ENCODE data around the gene RAD54L. TPM values are rescaled to one million over a fixed set of nuclear protein-coding genes. Genes with fewer than 3 reads are reported as not detected.
"Not testable (repeated sequence)": the region's sequence is repeated elsewhere in the genome, so short reads cannot be mapped to it uniquely, and the experiment has no call there.

The RAD54L gene
- total RNA-seq, 1 donor from 2014 or later, result 1.0 TPM

DNA sequence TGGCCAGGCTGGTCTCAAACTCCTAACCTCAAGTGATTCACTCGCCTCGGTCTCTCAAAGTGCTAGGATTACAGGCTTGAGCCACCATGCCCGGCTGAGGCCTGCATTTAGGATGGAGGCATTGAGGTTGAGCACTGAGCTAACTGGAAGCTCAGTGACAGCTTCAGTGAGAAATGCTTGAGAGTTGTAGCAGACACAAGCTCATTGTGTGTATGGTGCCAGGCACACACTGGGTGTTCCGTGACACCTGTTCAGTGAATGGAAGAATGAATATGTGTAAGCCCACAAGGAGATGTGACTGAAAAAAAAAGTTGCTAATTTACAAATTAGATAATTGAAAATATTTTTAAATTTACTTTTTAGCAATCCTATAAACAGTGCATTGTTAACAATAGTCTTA lies 22.6 kb upstream of the RAD54L start:
- no peaks in the 10 kb centered on the region for H3K27me3 ChIP-seq
- TF ChIP-seq, protein P1, sequence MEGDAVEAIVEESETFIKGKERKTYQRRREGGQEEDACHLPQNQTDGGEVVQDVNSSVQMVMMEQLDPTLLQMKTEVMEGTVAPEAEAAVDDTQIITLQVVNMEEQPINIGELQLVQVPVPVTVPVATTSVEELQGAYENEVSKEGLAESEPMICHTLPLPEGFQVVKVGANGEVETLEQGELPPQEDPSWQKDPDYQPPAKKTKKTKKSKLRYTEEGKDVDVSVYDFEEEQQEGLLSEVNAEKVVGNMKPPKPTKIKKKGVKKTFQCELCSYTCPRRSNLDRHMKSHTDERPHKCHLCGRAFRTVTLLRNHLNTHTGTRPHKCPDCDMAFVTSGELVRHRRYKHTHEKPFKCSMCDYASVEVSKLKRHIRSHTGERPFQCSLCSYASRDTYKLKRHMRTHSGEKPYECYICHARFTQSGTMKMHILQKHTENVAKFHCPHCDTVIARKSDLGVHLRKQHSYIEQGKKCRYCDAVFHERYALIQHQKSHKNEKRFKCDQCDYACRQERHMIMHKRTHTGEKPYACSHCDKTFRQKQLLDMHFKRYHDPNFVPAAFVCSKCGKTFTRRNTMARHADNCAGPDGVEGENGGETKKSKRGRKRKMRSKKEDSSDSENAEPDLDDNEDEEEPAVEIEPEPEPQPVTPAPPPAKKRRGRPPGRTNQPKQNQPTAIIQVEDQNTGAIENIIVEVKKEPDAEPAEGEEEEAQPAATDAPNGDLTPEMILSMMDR (IDR thresholded peaks at IDR 0.05), result no peak
- no peaks in the 10 kb centered on the region for H3K9me3 ChIP-seq
- H3K4me3 ChIP-seq, result no peak overlapping the region
- ATAC-seq (no peak), DNase-seq (no peak)
- H3K27ac ChIP-seq, result no peak overlapping the region
- H3K4me1 ChIP-seq, result no peaks in the 10 kb centered on the region
- no peaks in the 10 kb centered on the region for H3K36me3 ChIP-seq
- intact Hi-C loops (cut with DNase I), result no loop called here

DNA sequence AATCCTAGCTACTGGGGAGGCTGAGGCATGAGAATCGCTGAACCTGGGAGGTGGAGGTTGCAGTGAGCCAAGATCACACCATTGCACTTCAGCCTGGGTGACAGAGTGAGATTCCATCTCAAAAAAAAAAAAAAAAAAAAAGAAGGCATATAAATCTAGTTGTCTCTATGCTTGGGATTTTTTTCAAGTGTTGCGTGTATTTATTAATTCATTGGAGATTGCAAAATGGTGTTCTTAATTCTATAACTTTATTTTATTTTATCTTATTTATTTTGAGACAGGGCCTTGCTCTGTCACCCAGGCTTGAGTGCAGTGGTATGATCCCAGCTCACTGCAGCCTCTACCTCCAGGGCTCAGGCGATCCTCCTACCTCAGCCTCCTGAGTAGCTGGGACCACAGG lies 16.3 kb upstream of the RAD54L start:
- H3K27me3 ChIP-seq; H3K9me3 ChIP-seq; H3K36me3 ChIP-seq; DNase-seq; intact Hi-C loops (cut with DNase I); H3K4me3 ChIP-seq; H3K27ac ChIP-seq; ATAC-seq; H3K4me1 ChIP-seq: not testable (repeated sequence)

DNA sequence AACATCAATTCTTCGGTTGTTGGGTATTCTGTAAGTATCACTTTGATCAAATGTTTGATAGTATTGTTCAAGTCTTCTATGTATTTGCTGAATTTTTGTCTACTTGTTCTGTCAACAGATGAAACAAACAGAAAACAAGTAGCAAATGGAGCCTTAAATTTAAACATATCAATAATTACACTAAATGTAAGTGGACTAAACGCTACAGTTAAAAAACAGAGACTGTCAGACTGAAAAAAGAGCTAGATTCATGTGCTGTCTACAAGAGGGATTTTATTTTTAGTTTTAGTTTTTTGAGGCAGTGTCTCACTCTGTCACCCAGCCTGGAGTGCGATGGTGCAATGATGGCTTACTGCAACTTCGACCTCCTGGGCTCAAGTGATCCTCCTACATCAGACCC lies 10.7 kb upstream of the RAD54L start:
- TF ChIP-seq, protein P1 (IDR thresholded peaks at IDR 0.05), result no peak
- DNase-seq (no peak), ATAC-seq (no peak)
- H3K4me1 ChIP-seq, result no peaks in the 10 kb centered on the region
- H3K27ac ChIP-seq, result no peak overlapping the region
- intact Hi-C loops (cut with DNase I), result no loop called here
- no peaks in the 10 kb centered on the region for H3K27me3 ChIP-seq
- H3K36me3 ChIP-seq, result no peaks in the 10 kb centered on the region
- no peaks in the 10 kb centered on the region for H3K9me3 ChIP-seq
- no peak overlapping the region for H3K4me3 ChIP-seq

DNA sequence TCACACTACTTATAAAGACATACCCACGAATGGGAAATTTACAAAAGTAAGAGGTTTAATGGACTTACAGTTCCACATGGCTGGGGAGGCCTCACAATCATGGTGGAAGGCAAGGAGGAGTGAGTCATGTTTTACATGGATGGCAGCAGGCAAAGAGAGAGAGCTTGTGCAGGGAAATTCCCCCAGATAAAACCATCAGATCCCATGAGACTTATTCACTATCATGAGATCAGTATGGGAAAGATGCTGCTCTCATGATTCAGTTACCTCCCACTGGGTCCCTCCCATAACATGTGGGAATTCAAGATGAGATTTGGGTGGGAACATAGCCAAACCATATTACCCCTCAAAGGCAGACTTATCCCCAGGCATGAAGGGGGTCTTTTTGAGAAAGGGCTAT lies 8.7 kb upstream of the RAD54L start:
- DNase-seq; H3K27ac ChIP-seq; ATAC-seq; intact Hi-C loops (cut with DNase I); H3K4me3 ChIP-seq; H3K36me3 ChIP-seq; H3K9me3 ChIP-seq; H3K4me1 ChIP-seq; H3K27me3 ChIP-seq: not testable (repeated sequence)

DNA sequence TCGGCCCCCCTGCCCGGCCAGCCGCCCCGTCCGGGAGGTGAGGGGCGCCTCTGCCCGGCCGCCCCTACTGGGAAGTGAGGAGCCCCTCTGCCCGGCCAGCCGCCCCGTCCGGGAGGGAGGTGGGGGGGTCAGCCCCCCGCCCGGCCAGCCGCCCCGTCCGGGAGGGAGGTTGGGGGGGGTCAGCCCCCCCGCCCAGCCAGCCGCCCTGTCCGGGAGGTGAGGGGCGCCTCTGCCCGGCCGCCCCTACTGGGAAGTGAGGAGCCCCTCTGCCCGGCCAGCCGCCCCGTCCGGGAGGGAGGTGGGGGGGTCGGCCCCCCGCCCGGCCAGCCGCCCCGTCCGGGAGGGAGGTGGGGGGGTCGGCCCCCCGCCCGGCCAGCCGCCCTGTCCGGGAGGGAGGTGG lies 5.8 kb upstream of the RAD54L start:
- H3K27me3 ChIP-seq; DNase-seq; H3K4me3 ChIP-seq; H3K36me3 ChIP-seq; H3K27ac ChIP-seq; H3K4me1 ChIP-seq; H3K9me3 ChIP-seq; intact Hi-C loops (cut with DNase I); ATAC-seq: not testable (repeated sequence)

DNA sequence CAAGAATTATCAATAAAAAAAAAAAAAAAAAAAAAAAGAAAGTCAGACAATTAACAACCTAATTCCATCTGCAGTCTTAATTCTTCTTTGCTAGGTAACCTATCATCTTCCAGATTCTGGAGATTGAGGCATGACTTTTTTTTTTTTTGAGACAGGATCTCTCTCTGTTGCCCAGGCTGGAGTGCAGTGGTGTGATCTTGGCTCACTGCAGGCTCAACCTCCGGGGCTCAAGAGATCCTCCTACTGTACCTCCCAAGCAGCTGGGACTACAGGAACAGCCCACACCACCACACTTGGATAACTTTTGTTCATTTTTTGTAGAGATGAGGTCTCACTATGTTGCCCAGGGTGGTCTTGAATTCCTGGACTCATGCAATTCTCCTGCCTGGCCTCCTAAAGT lies 4.6 kb upstream of the RAD54L start:
- no peak overlapping the region for H3K27ac ChIP-seq

DNA sequence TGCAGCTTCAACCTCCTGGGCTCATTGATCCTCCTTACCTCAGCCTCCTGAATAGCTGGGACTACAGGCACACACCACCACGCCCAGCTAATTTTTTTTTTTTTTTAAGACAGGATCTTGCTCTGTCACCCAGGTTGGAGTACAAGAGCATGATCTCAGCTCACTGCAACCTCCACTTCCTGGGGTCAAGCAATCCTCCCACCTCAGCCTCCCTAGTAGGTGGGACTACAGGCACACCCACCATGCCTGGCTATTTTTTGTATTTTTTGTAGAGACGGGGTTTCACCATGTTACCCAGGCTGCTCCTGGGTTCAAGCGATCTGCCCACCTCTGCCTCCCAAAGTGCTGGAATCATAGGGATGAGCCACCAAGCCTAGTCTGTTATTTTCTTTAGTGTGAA lies 3.7 kb upstream of the RAD54L start:
- ATAC-seq; H3K4me3 ChIP-seq; H3K36me3 ChIP-seq; H3K27me3 ChIP-seq; intact Hi-C loops (cut with DNase I); H3K9me3 ChIP-seq; DNase-seq; H3K27ac ChIP-seq: not testable (repeated sequence)
- peaks cover 14% of the 10 kb centered on the region for H3K4me1 ChIP-seq

More for the DNA sequence above, 4.6 kb upstream of the RAD54L start:
- TF ChIP-seq, protein P1 (IDR thresholded peaks at IDR 0.05), result no peak
- H3K4me1 ChIP-seq, result peaks cover 9% of the 10 kb centered on the region
- H3K4me3 ChIP-seq, result no peak overlapping the region
- no peaks in the 10 kb centered on the region for H3K9me3 ChIP-seq
- no peak for DNase-seq
- no peaks in the 10 kb centered on the region for H3K27me3 ChIP-seq
- intact Hi-C loops (cut with DNase I), result no loop called here
- H3K36me3 ChIP-seq, result no peaks in the 10 kb centered on the region
- no peak for ATAC-seq

DNA sequence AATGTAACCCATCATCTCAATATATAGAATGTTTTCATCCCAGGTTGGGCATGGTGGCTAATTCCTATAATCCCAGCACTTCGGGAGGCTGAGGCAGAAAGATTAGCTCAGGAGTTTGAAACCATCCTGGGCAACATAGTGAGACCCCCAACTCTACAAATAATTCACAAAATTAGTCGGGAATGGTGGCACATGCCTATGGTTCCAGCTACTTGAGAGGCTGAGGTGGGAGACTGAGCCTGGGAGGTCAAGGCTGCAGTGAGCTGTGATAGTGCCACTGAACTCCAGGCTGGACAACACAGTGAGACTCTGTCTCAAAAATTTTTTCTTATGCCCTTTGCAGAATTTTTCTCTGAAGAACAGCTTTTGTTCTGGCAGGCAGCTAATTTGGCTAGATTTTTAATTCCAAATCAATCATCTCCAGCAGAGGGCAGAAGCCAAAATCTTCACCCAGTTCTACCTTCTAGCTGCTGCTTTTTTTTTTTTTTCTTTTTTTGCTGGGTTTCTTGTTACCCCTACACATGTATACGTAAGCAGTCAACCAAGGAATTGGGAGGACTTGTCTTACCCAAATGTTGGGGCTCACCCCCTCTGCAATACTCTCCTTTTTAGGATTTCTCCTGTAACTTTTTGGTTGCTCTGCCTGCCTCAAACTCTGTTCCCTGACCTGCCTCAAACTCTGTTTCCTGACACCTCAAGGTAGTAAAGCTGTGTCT lies 2.7 kb upstream of the RAD54L start:
- intact Hi-C loops (cut with DNase I), result no loop called here
- H3K9me3 ChIP-seq, result no peaks in the 10 kb centered on the region
- H3K27me3 ChIP-seq, result no peaks in the 10 kb centered on the region
- H3K4me1 ChIP-seq, result peaks cover 14% of the 10 kb centered on the region
- no peak overlapping the region for H3K27ac ChIP-seq
- DNase-seq (no peak), ATAC-seq (no peak)
- no peak overlapping the region for H3K4me3 ChIP-seq
- TF ChIP-seq, protein P1 (IDR thresholded peaks at IDR 0.05), result peak; percentile 37
- no peaks in the 10 kb centered on the region for H3K36me3 ChIP-seq

DNA sequence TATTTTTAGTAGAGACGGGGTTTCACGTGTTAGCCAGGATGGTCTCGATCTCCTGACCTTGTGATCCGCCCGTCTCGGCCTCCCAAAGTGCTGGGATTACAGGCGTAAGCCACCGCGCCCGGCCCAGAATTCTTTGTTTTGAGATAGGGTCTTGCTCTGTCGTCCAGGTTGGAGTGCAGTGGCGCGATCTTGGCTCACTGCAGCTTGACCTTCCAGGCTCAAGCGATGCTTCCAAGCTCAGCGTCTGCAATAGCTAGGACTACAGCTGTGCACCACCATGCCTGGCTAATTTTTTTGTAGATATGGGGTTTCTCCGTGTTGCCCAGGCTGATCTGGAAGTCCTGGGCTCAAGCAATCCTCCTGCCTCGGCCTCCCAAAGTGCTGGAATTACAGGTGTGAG lies 1.4 kb upstream of the RAD54L start:
- H3K36me3 ChIP-seq; H3K4me3 ChIP-seq; ATAC-seq; H3K9me3 ChIP-seq; H3K27ac ChIP-seq; DNase-seq; intact Hi-C loops (cut with DNase I); H3K27me3 ChIP-seq: not testable (repeated sequence)
- H3K4me1 ChIP-seq, result peaks cover 14% of the 10 kb centered on the region
